Thymus (tissue), 11 donors: ENCODE results near the gene ZNF521. TPM values are rescaled to one million over a fixed set of nuclear protein-coding genes. Genes with fewer than 3 reads are reported as not detected.

Experiments used
- DNase-seq, 9 donors: peaks; one replicate each; pipeline ENCODE4 v3.0.0-alpha.2; 2013; ENCODE audit warnings: low spot score in 9 of 9, low read depth in 6 of 9, missing footprints in 1 of 9
- H3K27ac ChIP-seq, 2 donors: one replicate each; pipeline ENCODE4 v1.5.1; 2013; ENCODE audit warnings: control low read depth in 1 of 2, low read depth in 1 of 2, low read length in 1 of 2, mild to moderate bottlenecking in 1 of 2, moderate library complexity in 1 of 2
- H3K27me3 ChIP-seq, 2 donors: one replicate each; pipeline ENCODE4 v1.5.1; 2013; ENCODE audit warnings: low read length in 1 of 2; ENCODE audit not compliant: control insufficient read depth in 2 of 2, insufficient read depth in 1 of 2
- H3K36me3 ChIP-seq, 2 donors: one replicate each; pipeline ENCODE4 v1.5.1; 2013; ENCODE audit warnings: low read length in 1 of 2, mild to moderate bottlenecking in 1 of 2, moderate library complexity in 1 of 2; ENCODE audit not compliant: control insufficient read depth in 2 of 2, insufficient read depth in 2 of 2
- H3K4me1 ChIP-seq, 2 donors: one replicate each; pipeline ENCODE4 v1.5.1; 2013; ENCODE audit warnings: low read length in 2 of 2; ENCODE audit not compliant: control insufficient read depth in 2 of 2, insufficient read depth in 2 of 2
- H3K4me3 ChIP-seq, 2 donors: one replicate each; pipeline ENCODE4 v1.5.1; 2013; ENCODE audit warnings: low read length in 2 of 2, control low read depth in 1 of 2, mild to moderate bottlenecking in 1 of 2
- H3K9me3 ChIP-seq, 2 donors: one replicate each; pipeline ENCODE4 v1.5.1; 2013; ENCODE audit warnings: low read length in 1 of 2, mild to moderate bottlenecking in 1 of 2; ENCODE audit not compliant: control insufficient read depth in 2 of 2, insufficient read depth in 1 of 2
- WGBS: extraction: QIAGEN DNeasy Blood & Tissue Kit; methylation state at CpG from one replicate; pipeline ENCODE4 v1.1.7; 2013; 5-methylcytosine and 5-hydroxymethylcytosine counted together
- polyA plus RNA-seq: library from polyadenylated mRNA; stranded (reverse); fragments of 200-250 nt; gene quantifications from one replicate; pipeline ENCODE4 v1.2.3, GENCODE V29; 2013
- total RNA-seq: library from RNA; stranded (reverse); fragments of 120-200 nt; gene quantifications from one replicate; pipeline ENCODE4 v1.2.4, GENCODE V29; 2013
- donor health status: healthy.

Gene ZNF521
- total and polyA plus RNA-seq, 2 donors, result 3.7 to 9.2 TPM

DNA sequence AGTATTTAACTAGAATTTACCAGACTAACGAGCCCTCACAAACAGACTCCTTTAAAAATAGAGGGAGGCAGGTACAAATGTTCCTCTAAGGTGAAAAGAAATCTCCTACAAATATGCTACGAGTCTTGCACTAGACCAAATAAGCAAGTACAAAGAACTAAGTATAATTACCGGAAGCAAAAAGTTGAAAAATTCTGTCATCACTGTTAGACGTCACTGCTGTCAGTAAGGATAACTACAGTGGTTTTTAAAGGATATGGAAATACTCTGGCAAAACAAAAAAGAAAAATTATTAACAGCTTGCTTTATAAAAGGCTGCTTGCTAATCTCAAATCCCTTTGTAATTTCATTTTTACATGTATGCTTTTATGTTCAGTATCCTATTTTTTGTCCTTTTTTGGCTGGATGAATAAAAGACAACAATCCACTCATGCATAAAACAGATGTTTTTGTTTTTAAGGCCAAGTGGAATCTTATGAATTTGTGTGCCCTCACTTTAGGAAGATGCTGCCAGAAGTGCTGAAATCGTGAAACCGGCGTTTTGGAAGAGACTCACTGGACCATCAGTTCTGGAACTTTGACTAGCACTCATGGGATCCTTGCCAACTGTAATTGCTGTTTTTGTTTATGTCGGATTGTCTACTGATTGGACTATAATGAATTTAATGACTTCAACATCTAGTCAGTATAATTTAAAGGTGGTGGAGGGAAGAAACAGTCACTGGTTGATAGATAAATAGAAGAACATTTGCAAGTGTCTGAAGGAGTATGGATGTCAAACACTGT is 6.7 kb downstream of the ZNF521 start:
- DNase-seq, result no peak
- Histone ChIP-seq H3K36me3 (no peaks in the 10 kb centered on the region), H3K4me3 (no peak overlapping the region), H3K4me1 (peaks cover 10% of the 10 kb centered on the region in 2 donors), H3K27me3 (peaks cover 21 to 33% of the 10 kb centered on the region in 2 donors), H3K9me3 (no peaks in the 10 kb centered on the region), H3K27ac (no peak overlapping the region)
- 92% methylated on average over 8 of the region's 8 CpGs for whole genome bisulfite sequencing

DNA sequence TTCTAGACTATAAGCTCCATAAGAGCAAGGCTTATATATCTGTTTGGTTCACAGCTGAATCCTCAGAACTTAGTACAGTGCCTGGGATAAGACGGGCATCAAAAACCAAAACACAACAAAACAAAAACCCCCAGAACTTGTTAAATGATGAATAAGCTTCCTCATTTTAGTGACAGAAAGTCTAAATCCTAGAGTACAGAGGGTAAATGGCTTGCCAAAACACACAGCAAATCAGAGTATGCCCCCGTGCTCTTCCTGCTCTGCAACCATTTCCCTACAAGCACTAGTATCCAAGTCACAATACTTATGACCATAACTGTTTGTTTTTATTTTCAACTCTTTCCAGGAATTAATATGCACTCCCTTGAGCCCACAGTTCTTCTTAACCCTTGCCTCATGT is 10.1 kb downstream of the ZNF521 start:
- WGBS, result 71% methylated on average over 2 of the region's 2 CpGs
- peaks cover 0 to 3% of the 10 kb centered on the region in 2 donors for H3K27me3 ChIP-seq
- no peak for DNase-seq
- no peaks in the 10 kb centered on the region for H3K4me1 ChIP-seq
- no peaks in the 10 kb centered on the region for H3K9me3 ChIP-seq
- no peak overlapping the region for H3K27ac ChIP-seq
- no peak overlapping the region for H3K4me3 ChIP-seq
- no peaks in the 10 kb centered on the region for H3K36me3 ChIP-seq

DNA sequence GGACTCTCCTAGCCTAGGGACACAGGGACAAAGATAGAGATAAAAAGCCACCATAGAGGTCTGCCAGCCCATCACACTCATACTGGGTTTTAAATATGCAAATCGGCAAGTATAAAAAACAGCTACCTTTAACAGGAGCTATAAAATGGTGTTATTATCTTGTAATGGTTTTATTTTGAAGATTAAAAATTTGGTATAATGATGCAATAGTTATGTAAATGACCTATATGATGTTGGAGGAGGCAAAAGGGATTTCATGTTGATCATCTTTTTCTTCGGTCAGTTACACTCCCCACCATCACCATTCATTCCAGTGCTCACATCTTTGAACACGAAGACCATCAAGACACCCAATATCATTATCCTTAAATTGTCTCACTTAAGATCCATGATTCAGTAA is 11.2 kb downstream of the ZNF521 start:
- WGBS, result 97% methylated on average over 3 of the region's 3 CpGs
- no peaks in the 10 kb centered on the region for H3K36me3 ChIP-seq
- no peaks in the 10 kb centered on the region for H3K9me3 ChIP-seq
- no peak overlapping the region for H3K4me3 ChIP-seq
- no peaks in the 10 kb centered on the region for H3K4me1 ChIP-seq
- no peaks in the 10 kb centered on the region for H3K27me3 ChIP-seq
- DNase-seq, result no peak
- H3K27ac ChIP-seq, result no peak overlapping the region

DNA sequence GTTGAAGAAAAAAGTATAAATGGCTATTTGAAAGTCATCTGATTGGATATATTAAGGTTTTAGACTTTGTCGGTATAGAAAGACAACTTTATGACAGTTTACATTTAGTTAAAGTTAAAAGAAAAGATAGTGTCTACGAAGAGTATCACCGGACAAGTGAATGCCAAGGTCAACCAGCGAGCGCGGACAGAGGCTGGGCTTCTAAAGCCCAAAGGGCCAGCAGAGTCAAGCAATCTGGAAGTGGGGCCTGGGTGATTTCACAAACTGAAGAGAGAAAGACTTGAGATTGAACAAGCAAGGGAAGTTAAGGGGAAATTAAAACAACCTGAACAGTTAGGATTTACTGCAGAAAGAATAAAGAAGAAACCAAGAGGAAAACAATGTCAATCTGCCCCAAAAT is 16.3 kb downstream of the ZNF521 start:
- WGBS, result 97% methylated on average over 6 of the region's 6 CpGs
- Histone ChIP-seq H3K4me1 (no peaks in the 10 kb centered on the region), H3K9me3 (no peaks in the 10 kb centered on the region), H3K4me3 (no peak overlapping the region), H3K27me3 (no peaks in the 10 kb centered on the region), H3K36me3 (no peaks in the 10 kb centered on the region), H3K27ac (no peak overlapping the region)
- no peak for DNase-seq

DNA sequence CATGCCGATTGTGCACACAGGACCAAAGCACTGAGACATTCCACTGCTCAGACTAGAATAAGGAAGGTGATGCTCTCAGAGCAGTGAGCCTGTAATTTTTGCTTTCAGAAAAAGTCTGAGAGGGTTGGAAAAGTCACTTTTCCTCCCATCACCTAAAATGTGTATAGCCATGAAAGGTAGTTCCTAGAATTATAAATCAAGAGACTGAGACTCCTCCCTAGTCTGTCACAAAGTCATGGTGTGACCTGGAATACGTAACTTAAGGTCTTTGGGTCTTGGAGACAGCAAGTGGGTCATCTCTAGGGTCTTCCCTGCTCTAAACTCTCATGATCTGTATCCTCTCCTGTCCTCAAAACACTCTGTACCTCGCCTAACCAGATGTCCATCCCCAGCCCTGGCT is 16.9 kb downstream of the ZNF521 start:
- Histone ChIP-seq H3K36me3 (no peaks in the 10 kb centered on the region), H3K9me3 (no peaks in the 10 kb centered on the region), H3K27ac (no peak overlapping the region), H3K4me1 (no peaks in the 10 kb centered on the region), H3K27me3 (no peaks in the 10 kb centered on the region), H3K4me3 (no peak overlapping the region)
- WGBS, result 93% methylated on average over 3 of the region's 3 CpGs
- no peak for DNase-seq

DNA sequence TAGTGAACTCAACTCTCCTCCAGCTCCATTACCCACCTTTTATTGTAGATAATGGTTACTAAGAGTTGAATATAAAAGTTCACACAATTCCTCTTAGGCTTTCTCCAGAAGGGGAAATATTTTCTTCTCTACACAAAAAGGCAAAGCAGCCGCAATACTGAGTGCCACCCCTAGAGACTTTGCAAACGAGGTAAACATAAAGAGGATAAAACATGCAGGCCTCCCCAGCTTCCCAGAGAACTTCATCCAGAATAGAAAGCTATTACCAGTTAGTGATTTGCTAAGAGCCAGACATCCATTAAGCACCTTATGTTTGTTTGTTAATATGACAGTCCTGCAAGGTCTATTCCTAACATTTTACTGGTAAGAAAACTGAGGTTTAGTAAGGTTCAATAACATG is 17.4 kb downstream of the ZNF521 start:
- Histone ChIP-seq H3K27ac (no peak overlapping the region), H3K27me3 (no peaks in the 10 kb centered on the region), H3K36me3 (no peaks in the 10 kb centered on the region), H3K4me3 (no peak overlapping the region), H3K9me3 (no peaks in the 10 kb centered on the region), H3K4me1 (no peaks in the 10 kb centered on the region)
- WGBS, result 91% methylated on average over 2 of the region's 2 CpGs
- DNase-seq, result no peak

- Histone ChIP-seq H3K9me3 (no peaks in the 10 kb centered on the region), H3K36me3 (no peaks in the 10 kb centered on the region)
- no peak for DNase-seq
These were observed 20.0 kb downstream of the ZNF521 start for GRCh38 chr18:25332002-25332401.

DNA sequence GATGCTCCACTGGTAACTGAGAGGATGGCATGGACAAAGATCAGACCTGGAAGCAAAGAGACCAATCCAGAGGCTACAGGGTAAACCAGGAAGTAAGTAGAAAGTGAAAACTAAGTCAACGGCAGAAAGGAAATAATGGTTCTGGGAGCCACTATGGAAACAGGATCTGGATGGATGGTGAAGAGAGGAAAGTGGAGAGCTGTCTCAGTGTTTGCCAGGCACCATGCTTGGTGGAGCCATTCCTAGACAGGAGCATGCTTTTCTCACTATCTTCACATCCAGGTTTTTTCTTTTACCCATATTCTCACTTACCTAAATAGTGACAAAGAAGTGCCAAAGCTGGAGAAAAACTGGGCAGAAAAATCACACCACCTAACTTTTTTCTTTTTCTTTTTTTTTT is 22.2 kb downstream of the ZNF521 start:
- Histone ChIP-seq H3K27ac (no peak overlapping the region), H3K9me3 (no peaks in the 10 kb centered on the region), H3K36me3 (no peaks in the 10 kb centered on the region), H3K27me3 (no peaks in the 10 kb centered on the region), H3K4me1 (peaks cover 0 to 4% of the 10 kb centered on the region in 2 donors), H3K4me3 (no peak overlapping the region)
- no peak for DNase-seq
- 87% methylated on average over 1 of the region's 1 CpG for WGBS

More at GRCh38 chr18:25332002-25332401, 20.0 kb downstream of the ZNF521 start:
- Histone ChIP-seq H3K4me1 (peaks cover 0 to 4% of the 10 kb centered on the region in 2 donors), H3K27ac (no peak overlapping the region), H3K4me3 (no peak overlapping the region), H3K27me3 (no peaks in the 10 kb centered on the region)

DNA sequence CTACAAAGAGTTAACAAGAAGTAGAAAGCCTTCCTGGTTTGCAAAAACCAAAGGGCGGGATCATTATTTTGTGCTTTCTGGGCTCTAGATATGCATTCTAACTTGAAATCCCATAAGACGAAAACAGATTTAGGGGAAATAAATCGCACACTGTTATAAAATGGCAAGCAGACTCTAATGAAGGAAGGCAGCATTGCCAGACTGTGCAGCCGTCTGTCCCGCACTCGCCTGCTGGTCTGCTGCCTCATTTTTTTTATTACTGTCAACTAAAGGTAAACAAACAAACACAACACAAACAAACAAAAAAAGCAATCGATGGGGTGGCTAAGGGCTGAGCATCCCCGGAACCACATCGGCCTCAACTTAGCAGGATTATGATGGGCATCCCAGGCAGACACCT is 24.4 kb downstream of the ZNF521 start:
- Histone ChIP-seq H3K4me1 (peaks cover 0 to 4% of the 10 kb centered on the region in 2 donors), H3K9me3 (no peaks in the 10 kb centered on the region), H3K27ac (no peak overlapping the region), H3K36me3 (no peaks in the 10 kb centered on the region), H3K4me3 (no peak overlapping the region), H3K27me3 (no peaks in the 10 kb centered on the region)
- 61% methylated on average over 9 of the region's 9 CpGs for WGBS
- no peak for DNase-seq
